ENCODE data around the gene JOSD1.

JOSD1 gene

DNA sequence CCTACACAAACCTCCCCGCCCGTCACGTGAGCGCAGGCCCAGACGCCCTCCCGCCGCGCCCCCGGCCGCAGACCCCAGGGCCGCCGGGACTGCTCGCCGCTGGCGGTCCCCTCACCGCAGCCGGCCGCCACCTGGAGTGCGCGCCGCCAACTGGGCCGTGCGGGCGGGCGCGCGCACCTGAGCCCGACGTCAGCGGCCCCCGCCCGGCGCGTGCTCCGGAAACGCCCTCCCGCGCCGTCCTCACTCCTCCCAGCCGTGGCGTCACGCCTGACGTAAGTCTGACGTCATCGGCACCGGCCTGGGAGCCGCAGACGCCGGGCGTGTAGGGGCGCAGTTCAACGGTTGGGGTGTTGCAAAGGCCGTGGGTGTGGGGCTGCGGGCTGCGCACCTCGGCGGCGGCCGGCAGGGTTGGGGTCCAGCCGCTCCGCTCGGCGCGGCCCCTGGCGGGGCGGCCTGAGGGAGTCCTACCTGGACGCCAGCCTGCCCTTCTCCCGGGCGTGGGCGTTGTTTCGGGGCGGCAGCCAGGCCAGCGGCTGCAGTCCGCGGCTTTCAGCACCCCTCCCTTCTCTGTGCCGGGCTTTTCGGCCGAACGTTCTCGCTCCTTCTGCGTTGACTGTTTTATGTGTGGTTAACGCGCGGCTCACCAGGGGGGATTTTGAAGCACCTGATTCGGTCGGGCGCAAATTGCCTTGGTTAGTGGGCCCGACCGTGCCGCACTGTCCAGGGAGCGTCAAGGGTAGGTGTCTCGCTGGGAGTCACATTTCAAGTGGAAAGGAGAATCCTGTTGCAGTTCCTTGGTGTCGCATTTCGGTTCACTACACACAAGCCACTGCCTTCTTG is at the start of gene JOSD1:
Gene JOSD1 (minus strand): TSS at position 155 of the 840 bp plus-strand sequence. CDS start 956 bp downstream, outside the sequence.
- DNase-seq, result peak; percentile 94

DNA sequence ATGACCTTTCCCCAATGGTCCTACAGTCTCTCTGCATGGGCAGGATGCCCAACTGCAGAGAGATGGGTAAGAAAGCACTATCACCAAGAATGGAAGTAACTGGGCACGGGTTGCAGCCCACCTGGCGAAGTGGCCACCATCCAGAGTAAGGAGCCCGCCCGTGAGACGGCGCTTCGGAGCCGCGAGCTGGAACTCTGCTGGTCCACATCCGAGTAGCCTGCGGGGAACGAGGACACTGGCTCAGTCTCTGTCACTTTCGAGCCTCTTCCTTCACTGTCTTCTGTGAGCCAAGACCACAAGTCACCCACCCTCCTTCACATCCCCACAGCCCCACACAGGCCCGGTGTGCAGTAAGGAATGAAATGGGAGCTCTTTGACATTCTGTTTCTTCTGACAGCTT is 49.4 kb upstream of the JOSD1 start:
- DNase-seq, result no peak

DNA sequence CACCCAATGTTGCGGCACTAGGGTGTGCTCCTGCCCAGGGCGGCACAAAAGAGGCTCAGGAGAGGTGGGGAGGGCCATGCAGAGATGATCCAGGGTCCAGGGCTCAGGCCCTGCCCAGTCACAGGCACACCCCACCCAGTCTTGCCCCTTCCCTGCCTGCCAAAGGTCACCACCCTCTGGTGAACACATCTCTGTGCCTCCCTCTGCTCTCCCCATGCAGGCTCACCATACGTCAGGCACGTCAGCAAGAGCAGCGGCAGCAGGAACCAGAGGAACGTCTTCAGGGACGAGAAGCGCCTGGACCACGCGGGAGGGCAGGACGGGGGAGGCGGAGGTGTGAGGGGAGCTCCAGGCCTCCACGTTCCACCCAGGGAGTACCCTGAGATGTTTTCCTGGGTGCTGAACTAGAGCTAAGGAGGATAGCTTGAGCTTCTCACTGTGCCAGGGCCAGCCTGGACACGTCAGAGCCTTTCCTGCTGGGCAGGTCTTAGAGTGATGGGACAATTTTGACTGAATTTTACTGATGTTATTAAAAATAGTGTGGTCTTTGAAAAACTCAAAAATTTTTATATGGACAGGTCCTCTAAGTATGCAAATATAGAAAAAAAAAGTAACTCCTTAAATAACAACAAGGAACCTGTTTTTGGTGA is 47.9 kb upstream of the JOSD1 start:
- no peak for DNase-seq

DNA sequence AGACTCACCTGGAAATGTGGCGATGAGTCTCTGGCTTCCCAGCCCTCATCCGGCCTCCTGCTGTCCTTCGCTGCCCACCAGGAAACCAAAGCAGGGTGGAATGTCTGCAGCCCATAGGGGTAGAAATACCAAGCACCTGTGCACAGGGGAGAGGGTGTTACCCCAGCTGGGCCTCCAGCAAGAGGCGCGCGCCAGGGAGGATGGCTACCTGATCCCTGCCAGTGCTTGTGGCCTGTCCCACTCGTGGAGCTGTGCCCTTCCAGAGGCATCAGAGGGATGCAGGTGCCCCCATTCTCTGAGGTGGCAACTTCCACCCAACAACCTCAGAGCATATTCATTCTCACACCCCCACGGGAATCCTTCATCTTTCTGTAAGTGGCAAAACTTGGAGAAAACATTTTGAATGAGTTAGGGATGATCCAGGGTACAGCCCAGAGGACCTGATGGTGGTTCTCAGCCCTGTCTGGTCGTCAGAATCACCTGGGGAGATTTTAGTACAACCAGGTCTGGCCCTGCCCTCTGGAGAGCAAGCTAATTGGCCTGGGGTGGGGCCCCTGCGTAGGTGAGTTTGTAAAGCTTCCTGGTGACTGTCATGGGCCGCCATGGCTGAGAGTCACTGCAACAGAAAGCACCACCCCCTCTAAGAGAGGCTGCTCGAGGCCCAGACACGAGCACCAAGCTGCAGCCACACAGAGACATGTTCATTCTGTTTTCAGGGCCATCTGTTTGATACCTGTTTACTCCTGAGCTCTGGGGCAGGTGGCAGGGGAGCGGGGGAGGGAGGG is 45.1 kb upstream of the JOSD1 start:
- DNase-seq, result no peak

DNA sequence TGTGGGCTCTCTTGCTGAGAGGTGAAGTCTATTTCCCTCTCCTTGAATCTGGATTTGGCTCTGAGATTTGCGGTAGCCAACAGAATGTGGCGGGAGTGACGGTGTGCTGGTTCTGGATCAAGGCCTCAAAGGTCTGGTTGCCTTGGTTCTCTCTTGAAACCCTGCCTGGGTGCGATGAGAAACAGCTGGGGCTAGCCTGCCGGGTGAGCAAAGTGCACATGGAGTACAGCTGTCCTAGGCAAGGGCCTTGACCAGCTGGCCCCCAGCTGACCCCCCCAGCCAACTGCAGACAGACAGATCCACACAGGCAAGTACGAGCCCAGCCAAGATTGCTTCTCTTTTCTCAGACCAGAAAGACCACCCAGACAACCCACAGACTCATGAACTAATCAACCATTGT is 44.2 kb upstream of the JOSD1 start:
- peak; percentile 41 for DNase-seq

DNA sequence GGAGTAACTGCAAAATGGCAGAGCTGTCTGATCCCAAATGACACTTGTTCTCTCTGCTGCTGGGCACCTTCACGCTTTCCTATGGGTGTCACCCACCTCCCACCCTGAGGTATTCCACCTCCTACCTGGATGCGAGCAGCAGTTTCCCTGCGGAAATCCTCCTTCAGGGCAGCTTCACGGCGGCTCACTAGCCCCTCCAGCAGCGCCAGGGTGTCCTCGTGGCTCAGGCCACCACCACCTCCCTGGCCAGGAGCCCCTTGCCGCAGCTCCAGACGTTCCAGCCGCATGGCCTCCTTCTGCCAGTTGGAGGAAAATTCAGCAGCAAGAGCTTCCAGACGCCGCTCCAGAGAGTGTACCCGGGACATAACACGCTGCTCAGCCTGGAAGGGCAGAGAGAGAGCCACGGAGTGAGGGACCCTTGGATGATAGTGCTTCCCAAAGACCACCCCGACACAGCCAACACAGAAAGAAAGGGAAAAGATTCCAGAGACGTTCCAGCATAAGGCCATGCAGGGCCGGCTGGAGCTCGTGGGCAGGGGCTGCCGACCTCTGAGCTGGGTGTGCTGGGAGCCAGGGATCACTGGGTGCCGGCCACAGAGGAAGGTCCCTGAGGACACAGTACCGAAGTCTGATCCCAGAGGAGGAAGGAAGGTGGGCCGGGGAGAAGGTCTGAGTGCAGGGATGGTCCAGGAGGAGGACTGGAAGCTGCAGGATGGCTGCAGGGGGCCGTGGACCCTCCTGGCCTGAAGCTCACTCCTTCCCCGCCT is 41.6 kb upstream of the JOSD1 start:
- DNase-seq, result peak; percentile 12

DNA sequence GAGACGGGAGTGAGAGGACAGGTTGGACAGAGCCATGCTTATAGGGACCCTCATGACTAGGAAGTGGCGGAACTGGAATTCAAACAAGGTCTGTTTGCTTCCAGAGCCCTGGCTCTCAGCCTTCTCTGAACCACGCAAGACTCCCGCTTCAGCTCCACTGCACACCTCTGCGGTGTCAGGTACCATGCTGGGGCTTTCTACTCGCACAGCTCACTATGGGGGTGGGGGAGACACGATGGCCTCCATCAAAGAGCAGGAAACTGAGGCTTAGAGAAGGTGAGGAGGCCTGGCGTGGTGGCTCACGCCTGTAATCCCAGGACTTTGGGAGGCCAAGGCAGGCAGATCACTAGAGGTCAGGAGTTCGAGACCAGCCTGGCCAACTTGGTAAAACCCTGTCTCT is 40.8 kb upstream of the JOSD1 start:
- no peak for DNase-seq

DNA sequence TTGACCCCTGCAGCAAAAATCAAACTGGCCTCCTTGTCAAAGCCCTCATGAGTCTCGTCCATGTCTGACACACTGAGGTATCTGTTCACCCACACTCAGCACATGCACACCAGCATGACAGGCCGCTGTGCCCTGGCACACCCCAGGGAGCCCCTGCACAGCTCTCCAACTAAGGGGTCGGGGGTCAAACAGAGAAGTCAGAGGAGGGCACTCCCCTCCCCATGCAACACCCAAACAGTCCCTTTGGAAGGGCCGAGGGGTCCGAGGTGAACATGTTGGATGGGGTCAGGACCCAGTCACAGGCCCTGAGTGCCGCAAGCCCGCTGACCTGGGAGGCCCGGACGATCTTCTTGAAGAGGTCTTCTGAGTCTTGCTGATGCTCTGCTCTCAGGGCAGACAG is 40.4 kb upstream of the JOSD1 start:
- peak; percentile 10 for DNase-seq

DNA sequence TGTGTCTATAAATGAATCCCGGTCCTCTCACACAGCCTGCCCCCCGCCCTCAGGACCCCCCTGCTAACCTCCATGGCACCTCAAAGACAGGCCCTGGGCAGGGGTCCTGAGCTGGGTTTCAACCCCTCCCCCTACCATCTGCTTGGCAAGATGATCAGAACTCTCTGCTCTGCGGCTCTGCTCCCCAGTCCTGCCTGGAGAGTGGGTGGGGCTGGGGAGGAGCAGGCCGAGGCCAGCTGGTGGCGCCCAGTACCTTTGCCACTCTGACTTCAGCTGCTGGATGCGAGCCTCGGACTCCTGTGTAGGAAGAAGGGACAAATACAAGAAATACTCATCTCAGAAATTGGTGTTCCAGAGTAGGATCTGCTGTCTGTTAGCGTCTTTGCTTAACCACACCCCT is 40.0 kb upstream of the JOSD1 start:
- DNase-seq, result peak; percentile 31

DNA sequence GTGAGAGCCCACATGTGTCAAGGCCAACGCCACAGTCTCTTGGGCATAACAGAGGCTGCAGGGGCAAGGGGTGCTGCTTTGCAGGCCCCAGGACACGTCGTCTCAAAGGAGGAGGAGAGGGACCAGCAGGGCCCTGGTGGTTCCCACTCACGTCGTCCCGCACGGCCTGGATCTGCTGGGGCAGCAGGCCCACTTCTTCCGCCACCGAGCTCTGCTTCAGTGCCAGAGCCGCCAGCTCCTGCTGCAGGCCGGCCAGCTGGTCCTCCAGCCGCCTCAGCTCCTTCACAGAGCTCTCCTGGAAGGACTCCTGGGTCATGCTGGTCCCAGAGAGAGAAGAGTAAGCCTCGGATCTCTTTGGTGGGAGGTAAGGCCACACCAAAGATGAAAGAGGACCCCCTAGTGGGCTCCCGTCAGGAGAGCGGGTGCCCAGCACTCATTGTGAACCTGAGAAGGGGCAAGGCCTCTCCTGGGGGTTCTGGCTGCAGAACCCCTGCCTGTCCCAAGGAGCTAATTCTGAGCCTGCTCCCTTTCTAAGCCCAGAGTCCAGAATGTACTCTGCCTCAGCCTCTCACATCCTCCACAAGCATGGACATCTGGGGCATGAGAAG is 39.5 kb upstream of the JOSD1 start:
- DNase-seq, result peak; percentile 22

DNA sequence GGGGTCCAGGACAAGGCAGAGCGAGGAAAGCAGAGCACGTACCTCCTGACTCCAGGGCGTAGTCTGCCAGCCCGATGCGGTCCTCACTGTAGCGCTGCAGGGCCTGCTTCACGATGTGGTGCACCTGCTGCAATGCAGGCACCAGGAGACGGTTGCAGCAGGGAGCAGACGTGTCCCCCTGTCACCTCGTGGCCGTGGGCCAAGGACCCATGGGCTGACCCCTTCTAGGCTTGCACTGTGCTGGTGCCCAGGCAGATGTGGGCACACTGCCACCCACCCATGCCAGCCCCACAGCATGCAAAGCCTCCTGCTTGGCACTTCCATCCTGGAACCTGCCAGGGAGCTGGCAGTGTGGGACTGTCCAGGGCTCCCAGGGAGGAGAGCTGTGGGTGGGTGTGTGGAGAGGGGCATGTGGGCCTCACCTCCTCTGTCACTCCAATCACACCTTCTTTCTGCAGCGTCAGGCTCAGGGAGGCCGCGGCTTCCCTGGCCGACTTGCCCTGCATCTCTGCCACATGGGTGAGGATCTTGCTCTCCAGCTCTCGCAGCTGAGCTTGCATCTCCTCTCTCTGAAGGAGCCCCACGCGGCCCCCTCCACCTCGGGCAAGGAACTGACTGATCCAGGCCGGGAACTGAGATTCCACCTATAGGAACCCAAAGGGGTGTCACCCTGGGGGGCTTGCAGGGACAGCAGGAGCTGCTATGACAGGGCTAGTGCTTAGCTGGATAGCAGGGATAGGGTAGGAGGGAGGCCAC is 38.7 kb upstream of the JOSD1 start:
- DNase-seq, result peak; percentile 33

DNA sequence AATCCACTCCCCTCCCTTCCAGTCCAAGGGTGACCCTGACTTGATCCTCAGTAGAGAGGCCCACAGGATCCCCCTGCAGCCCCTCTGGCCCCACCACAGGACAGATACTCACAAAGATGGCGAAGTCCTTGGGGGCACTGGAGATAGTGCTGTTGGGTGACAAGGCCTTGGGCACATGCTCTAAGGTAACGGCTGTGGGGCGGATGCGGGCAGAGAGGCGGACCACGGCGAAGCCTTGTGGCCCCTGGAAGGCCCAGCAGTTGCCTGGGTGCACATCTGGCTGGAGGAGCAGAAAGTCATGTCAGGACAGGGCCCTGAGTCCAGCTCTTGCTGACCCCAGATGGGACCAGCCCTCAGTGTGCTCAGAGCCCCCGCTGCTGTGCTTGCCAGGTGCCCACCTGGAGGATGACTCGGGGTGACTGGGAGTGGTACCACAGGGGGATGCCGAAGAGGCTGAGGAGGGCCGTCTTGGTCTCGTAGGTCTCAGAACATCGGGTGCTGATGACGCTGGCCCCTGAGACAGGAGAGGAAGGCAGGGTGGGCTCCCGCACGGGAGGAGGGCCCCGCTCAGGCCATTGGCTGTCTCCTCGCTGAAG is 37.8 kb upstream of the JOSD1 start:
- peak; percentile 23 for DNase-seq

DNA sequence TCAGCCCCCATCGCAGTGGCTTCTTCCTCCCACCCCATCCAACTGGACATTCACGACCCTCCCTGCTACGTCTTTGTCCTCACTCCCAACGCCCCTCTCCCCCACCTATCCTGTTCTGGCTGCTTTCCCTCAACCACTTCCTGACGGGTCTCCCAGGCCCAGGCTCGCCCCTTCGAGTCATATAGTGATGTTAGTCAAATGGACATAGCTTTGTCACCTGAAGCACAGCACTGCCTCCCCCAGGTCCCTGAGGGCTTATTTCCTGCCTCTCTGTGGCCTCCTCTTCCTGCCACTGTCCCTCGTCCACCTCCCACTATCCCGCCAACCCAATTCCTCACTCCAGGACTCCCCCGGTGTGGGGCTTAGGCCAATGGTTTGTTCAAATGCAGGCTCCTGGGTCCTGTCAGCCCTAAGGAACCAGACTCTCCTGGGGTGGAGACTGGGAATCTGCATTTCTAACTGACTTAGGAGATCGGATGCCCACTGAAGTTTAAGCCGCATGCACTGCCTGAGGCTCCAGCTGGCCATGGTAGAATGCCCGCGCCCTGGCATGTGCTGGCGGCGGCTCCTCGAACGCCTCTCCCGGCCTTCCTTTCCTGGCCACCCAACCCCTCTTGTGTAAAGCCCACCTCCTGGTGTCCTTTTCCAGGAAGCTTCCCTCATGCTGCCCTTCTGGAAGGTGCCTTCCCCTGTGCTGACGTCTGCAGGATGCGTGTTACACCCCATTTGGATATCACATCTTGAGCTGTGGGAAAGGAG is 36.7 kb upstream of the JOSD1 start:
- peak; percentile 27 for DNase-seq

DNA sequence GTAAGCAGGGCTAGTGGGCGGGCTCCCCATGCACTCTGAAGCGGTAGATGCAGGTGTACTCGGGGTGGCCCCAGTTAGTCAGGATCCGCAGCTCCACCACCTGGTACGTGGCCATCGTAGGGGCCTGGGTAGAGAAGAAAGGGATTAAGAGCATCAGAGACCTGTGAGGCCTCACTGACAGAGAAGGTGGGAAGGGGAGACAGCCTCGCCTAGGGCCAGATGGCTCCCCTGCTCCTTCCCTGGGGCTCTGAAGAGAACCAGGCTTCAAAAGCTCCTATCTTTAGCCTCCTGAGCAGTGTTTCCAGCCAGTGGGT is 35.5 kb upstream of the JOSD1 start:
- DNase-seq, result no peak

DNA sequence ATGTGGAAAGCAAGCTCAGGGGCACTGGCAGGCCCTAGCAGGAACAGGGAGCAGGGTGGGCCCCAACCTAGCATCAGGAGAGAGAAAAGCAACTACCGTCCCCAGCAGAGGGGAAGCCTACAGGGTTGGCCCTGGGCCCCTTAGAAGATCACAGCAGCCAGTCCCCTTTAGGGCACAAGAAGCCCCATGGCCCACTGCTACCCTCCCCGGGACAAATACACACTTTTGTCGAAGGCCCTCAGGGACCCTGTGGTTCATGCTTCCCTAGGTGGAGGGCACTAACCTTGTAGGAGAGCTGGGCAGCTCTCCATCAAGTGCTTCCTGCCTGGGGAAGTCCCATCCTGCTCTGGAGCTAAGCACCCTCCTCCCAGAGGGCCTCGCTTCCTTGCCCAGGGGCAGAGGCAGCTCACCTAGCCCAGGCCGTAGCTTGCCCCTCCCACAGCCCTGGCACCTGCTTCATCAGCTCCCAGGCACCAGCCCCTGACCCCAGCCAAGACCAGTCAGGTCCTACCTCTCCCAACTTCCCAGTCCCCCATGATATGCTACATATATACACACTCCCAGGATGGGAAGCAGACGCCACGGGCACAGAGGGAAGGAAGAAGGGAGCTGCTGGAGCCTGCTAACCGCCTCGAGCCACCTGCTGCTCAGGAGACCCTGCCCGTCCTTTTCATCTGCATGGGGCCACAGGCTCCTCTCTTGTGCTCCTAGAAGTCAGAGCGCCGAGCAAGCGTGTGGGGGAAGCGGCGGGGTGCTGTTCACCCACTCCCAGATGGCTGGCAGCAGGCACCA is 34.9 kb upstream of the JOSD1 start:
- peak; percentile 30 for DNase-seq

DNA sequence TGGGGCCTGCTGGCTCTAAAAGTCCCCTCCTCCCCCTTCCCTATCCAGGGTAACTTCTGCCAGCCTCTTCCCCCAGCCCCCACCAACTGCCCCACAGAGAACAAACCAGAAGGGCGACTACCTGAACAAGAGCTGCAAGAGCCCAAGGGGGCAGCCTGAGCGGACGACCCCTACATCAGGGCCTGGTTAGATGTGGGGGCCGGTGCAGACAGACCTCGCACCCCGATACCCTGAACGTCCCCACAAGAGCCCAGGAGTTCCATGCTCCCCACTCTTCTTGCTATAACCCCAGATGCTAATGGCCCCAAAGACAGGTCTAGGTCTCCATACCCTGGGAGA is 34.4 kb upstream of the JOSD1 start:
- peak; percentile 5 for DNase-seq

DNA sequence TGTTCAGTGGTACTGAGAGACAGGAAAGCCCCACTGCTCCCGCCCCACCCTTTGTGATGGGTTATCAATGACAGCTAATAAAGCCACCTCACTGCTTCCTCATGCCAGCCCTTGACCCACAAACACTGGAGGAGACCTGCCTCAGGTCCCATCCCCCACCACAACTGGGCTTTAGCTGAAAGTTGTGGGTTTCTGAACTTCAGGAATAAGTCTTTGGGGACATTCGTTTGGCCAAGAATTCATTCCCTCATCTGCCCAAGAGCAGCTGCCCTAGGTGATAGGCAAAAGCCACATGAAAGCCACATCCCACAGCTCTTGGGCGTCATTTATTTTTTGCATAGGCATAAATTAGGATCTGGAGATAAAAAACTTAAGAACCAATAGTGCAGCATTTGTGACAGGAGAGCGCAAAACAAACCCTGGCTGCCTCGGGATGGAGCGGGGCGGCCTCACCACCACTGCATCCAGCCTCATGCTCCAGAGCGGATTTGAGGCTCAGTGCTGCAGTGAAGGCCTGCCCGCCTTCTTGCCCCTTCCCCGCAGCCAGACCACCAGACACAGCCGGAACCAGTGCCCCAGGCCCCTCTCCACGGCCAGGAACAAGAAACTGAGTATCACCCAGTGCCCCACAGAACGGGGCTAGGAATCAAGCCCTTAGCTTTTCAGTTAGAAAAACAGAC is 33.8 kb upstream of the JOSD1 start:
- peak; percentile 18 for DNase-seq

DNA sequence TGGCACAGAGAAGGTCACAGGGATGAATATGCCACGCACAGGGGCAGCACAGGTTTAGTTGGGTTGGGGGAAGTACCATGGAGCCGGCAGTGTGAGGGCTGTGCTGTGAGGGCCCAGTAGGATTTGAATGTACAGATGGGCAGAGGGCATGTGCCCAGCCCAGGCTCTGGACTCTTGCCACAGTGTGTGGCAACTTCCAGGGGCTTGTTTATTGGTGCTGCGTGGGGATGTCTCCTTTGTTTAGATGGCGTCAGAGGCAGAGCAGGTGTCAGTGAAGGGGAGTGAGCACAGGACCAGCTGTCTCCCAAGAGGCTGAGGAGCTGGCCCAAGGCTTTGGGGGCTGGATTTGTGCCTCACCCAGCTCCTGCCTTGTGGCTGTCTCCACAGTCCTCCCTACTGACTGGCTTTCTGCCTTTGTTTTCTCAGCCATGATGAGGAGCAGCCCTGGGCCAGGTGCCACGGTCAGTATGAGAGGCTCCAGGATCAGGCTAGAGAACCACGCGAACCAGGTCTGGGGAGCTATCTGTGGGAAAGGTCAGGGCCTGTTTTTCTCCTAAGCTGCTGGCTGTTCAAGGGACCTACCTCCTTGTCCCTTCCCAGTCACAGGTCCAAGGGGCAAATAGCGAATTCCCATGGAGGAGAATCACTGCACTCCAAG is 33.1 kb upstream of the JOSD1 start:
- peak; percentile 59 for DNase-seq

DNA sequence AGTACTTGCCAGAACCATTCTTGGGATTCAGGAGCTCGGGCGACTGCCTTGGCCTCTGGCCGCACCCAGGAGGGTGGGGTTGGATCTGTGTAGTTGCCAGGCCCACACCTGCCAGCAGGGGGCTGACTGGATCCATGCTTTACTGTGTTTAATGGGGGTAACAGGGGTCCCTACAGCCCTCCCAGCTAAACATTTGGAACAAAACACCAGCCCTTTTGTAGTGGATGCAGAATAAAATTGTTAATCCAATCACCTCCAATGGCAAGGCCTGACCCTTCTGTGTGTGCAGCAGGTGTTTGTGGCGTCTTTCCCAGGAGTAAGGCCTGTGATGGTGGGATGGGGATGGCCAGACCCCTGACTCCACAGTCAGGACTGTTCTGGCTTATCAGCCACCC is 32.6 kb upstream of the JOSD1 start:
- no peak for DNase-seq
